ENCODE results near the gene ZNF142. TPM values are rescaled to one million over a fixed set of nuclear protein-coding genes. Genes with fewer than 3 reads are reported as not detected.

Gene ZNF142
- total and polyA plus RNA-seq, 2 donors, result 8.5 to 12.8 TPM

- Histone ChIP-seq H3K36me3 (ENCODE audit: insufficient read depth) (peaks cover 3% of the 10 kb centered on the region), H3K4me3 (ENCODE audit: low read depth, low read length) (no peak overlapping the region), H3K27ac (ENCODE audit: low read depth) (no peak overlapping the region), H3K4me1 (ENCODE audit: insufficient read depth) (no peaks in the 10 kb centered on the region)
- no peak for DNase-seq (ENCODE audit: extremely low spot score)
- WGBS, result 96% methylated on average over 7 of the region's 7 CpGs
These were observed 5.2 kb upstream of the ZNF142 start for GRCh38 chr2:218664653-218665052.

- DNase-seq (ENCODE audit: extremely low spot score), result no peak
- Histone ChIP-seq H3K4me1 (ENCODE audit: insufficient read depth) (no peaks in the 10 kb centered on the region), H3K36me3 (ENCODE audit: insufficient read depth) (peaks cover 3% of the 10 kb centered on the region), H3K4me3 (ENCODE audit: low read depth, low read length) (no peak overlapping the region), H3K27ac (ENCODE audit: low read depth) (no peak overlapping the region)
- 88% methylated on average over 15 of the region's 15 CpGs for WGBS
These were observed 4.5 kb upstream of the ZNF142 start for GRCh38 chr2:218663901-218664300.

GRCh38 chr2:218662827-218663226, 3.4 kb upstream of the ZNF142 start:
- 90% methylated on average over 10 of the region's 10 CpGs for WGBS

GRCh38 chr2:218662377-218662776, 3.0 kb upstream of the ZNF142 start:
- WGBS, result 84% methylated on average over 7 of the region's 7 CpGs
- no peaks in the 10 kb centered on the region for H3K36me3 ChIP-seq (ENCODE audit: insufficient read depth)

More at GRCh38 chr2:218662827-218663226, 3.4 kb upstream of the ZNF142 start:
- Histone ChIP-seq H3K27ac (ENCODE audit: low read depth) (no peak overlapping the region), H3K36me3 (ENCODE audit: insufficient read depth) (peaks cover 2% of the 10 kb centered on the region), H3K4me1 (ENCODE audit: insufficient read depth) (no peaks in the 10 kb centered on the region), H3K4me3 (ENCODE audit: low read depth, low read length) (no peak overlapping the region)
- DNase-seq (ENCODE audit: extremely low spot score), result no peak

GRCh38 chr2:218659988-218660358, 550 bp upstream of the ZNF142 start:
- no peaks in the 10 kb centered on the region for H3K4me1 ChIP-seq (ENCODE audit: insufficient read depth)
- peak overlapping the region; percentile 40 for H3K27ac ChIP-seq (ENCODE audit: low read depth)
- no peak for DNase-seq (ENCODE audit: extremely low spot score)
- peak overlapping the region; percentile 77 for H3K4me3 ChIP-seq (ENCODE audit: low read depth, low read length)
- H3K36me3 ChIP-seq (ENCODE audit: insufficient read depth), result no peaks in the 10 kb centered on the region
- WGBS, result 14% methylated on average over 8 of the region's 8 CpGs

More at GRCh38 chr2:218662377-218662776, 3.0 kb upstream of the ZNF142 start:
- H3K27ac ChIP-seq (ENCODE audit: low read depth), result no peak overlapping the region
- no peaks in the 10 kb centered on the region for H3K4me1 ChIP-seq (ENCODE audit: insufficient read depth)
- DNase-seq (ENCODE audit: extremely low spot score), result no peak
- no peak overlapping the region for H3K4me3 ChIP-seq (ENCODE audit: low read depth, low read length)

- H3K27ac ChIP-seq (ENCODE audit: low read depth), result no peak overlapping the region
- H3K36me3 ChIP-seq (ENCODE audit: insufficient read depth), result no peaks in the 10 kb centered on the region
- peak overlapping the region; percentile 77 for H3K4me3 ChIP-seq (ENCODE audit: low read depth, low read length)
- H3K4me1 ChIP-seq (ENCODE audit: insufficient read depth), result no peaks in the 10 kb centered on the region
- no peak for DNase-seq (ENCODE audit: extremely low spot score)
- 2% methylated on average over 27 of the region's 27 CpGs for WGBS
These were observed 659 bp downstream of the ZNF142 start for GRCh38 chr2:218658671-218659257.

GRCh38 chr2:218655751-218656150, 3.7 kb downstream of the ZNF142 start:
- Histone ChIP-seq H3K4me3 (ENCODE audit: low read depth, low read length) (no peak overlapping the region), H3K27ac (ENCODE audit: low read depth) (no peak overlapping the region), H3K4me1 (ENCODE audit: insufficient read depth) (no peaks in the 10 kb centered on the region), H3K36me3 (ENCODE audit: insufficient read depth) (no peaks in the 10 kb centered on the region)
- no peak for DNase-seq (ENCODE audit: extremely low spot score)
- 92% methylated on average over 2 of the region's 2 CpGs for WGBS

GRCh38 chr2:218648787-218649100, 10.7 kb downstream of the ZNF142 start:
- no peak for DNase-seq (ENCODE audit: extremely low spot score)
- no peaks in the 10 kb centered on the region for H3K36me3 ChIP-seq (ENCODE audit: insufficient read depth)
- H3K4me1 ChIP-seq (ENCODE audit: insufficient read depth), result no peaks in the 10 kb centered on the region
- H3K4me3 ChIP-seq (ENCODE audit: low read depth, low read length), result no peak overlapping the region
- WGBS, result 88% methylated on average over 11 of the region's 11 CpGs
- no peak overlapping the region for H3K27ac ChIP-seq (ENCODE audit: low read depth)

- Histone ChIP-seq H3K4me3 (ENCODE audit: low read depth, low read length) (no peak overlapping the region), H3K27ac (ENCODE audit: low read depth) (no peak overlapping the region), H3K36me3 (ENCODE audit: insufficient read depth) (no peaks in the 10 kb centered on the region), H3K4me1 (ENCODE audit: insufficient read depth) (no peaks in the 10 kb centered on the region)
- DNase-seq (ENCODE audit: extremely low spot score), result no peak
- WGBS, result 69% methylated on average over 9 of the region's 9 CpGs
These were observed 11.2 kb downstream of the ZNF142 start for GRCh38 chr2:218648088-218648786.

GRCh38 chr2:218645126-218645525, 14.3 kb downstream of the ZNF142 start:
- Histone ChIP-seq H3K4me3 (ENCODE audit: low read depth, low read length) (no peak overlapping the region), H3K4me1 (ENCODE audit: insufficient read depth) (no peaks in the 10 kb centered on the region), H3K36me3 (ENCODE audit: insufficient read depth) (no peaks in the 10 kb centered on the region), H3K27ac (ENCODE audit: low read depth) (no peak overlapping the region)
- DNase-seq (ENCODE audit: extremely low spot score), result no peak
- WGBS, result 92% methylated on average over 1 of the region's 1 CpG

GRCh38 chr2:218644721-218645120, 14.7 kb downstream of the ZNF142 start:
- H3K4me1 ChIP-seq (ENCODE audit: insufficient read depth), result no peaks in the 10 kb centered on the region
- no peaks in the 10 kb centered on the region for H3K36me3 ChIP-seq (ENCODE audit: insufficient read depth)
- H3K4me3 ChIP-seq (ENCODE audit: low read depth, low read length), result no peak overlapping the region
- WGBS, result 88% methylated on average over 11 of the region's 11 CpGs
- no peak for DNase-seq (ENCODE audit: extremely low spot score)
- H3K27ac ChIP-seq (ENCODE audit: low read depth), result no peak overlapping the region

- H3K27ac ChIP-seq (ENCODE audit: low read depth), result no peak overlapping the region
- 94% methylated on average over 10 of the region's 10 CpGs for WGBS
- DNase-seq (ENCODE audit: extremely low spot score), result no peak
- H3K4me3 ChIP-seq (ENCODE audit: low read depth, low read length), result no peak overlapping the region
- H3K36me3 ChIP-seq (ENCODE audit: insufficient read depth), result no peaks in the 10 kb centered on the region
- H3K4me1 ChIP-seq (ENCODE audit: insufficient read depth), result no peaks in the 10 kb centered on the region
These were observed 15.6 kb downstream of the ZNF142 start for GRCh38 chr2:218643751-218644310.

- 91% methylated on average over 17 of the region's 17 CpGs for WGBS
- DNase-seq (ENCODE audit: extremely low spot score), result no peak
- no peak overlapping the region for H3K27ac ChIP-seq (ENCODE audit: low read depth)
- no peaks in the 10 kb centered on the region for H3K36me3 ChIP-seq (ENCODE audit: insufficient read depth)
- no peak overlapping the region for H3K4me3 ChIP-seq (ENCODE audit: low read depth, low read length)
- no peaks in the 10 kb centered on the region for H3K4me1 ChIP-seq (ENCODE audit: insufficient read depth)
These were observed 16.6 kb downstream of the ZNF142 start for GRCh38 chr2:218642786-218643185.

- H3K27ac ChIP-seq (ENCODE audit: low read depth), result no peak overlapping the region
- H3K4me1 ChIP-seq (ENCODE audit: insufficient read depth), result no peaks in the 10 kb centered on the region
- 92% methylated on average over 18 of the region's 18 CpGs for WGBS
- no peak overlapping the region for H3K4me3 ChIP-seq (ENCODE audit: low read depth, low read length)
- no peak for DNase-seq (ENCODE audit: extremely low spot score)
- no peaks in the 10 kb centered on the region for H3K36me3 ChIP-seq (ENCODE audit: insufficient read depth)
These were observed 17.2 kb downstream of the ZNF142 start for GRCh38 chr2:218642121-218642656.

Data from urinary bladder (tissue), 4 donors.